Measurements from ENCODE around the gene APOBEC3B. TPM values are rescaled to one million over a fixed set of nuclear protein-coding genes. Genes with fewer than 3 reads are reported as not detected.

The APOBEC3B gene
- total RNA-seq, 1 donor from 2014 or later: 0.52 TPM

- Histone ChIP-seq H3K36me3 (no peaks in the 10 kb centered on the region), H3K27me3 (no peaks in the 10 kb centered on the region), H3K9me3 (no peaks in the 10 kb centered on the region), H3K4me3 (no peak overlapping the region), H3K4me1 (no peaks in the 10 kb centered on the region), H3K27ac (no peak overlapping the region)
- DNase-seq: no peak
- TF ChIP-seq CTCF (IDR thresholded peaks at IDR 0.05): no peak
- intact Hi-C loops (cut with DNase I): no loop called here
- ATAC-seq: peak; percentile 89
Measured at GRCh38 chr22:38967451-38968450, 14.4 kb upstream of the APOBEC3B start.

- Histone ChIP-seq H3K27me3 (no peaks in the 10 kb centered on the region), H3K4me1 (no peaks in the 10 kb centered on the region), H3K9me3 (no peaks in the 10 kb centered on the region), H3K36me3 (no peaks in the 10 kb centered on the region), H3K4me3 (no peak overlapping the region), H3K27ac (no peak overlapping the region)
- TF ChIP-seq CTCF (IDR thresholded peaks at IDR 0.05): no peak
- DNase-seq: no peak
- no peak for ATAC-seq
- intact Hi-C loops (cut with DNase I): no loop called here
Measured at GRCh38 chr22:38968801-38969200, 13.3 kb upstream of the APOBEC3B start.

GRCh38 chr22:38970551-38970950 lies 11.6 kb upstream of the APOBEC3B start:
- H3K4me1 ChIP-seq: no peaks in the 10 kb centered on the region
- ATAC-seq: no peak
- no peak for TF ChIP-seq CTCF (IDR thresholded peaks at IDR 0.05)
- no peaks in the 10 kb centered on the region for H3K36me3 ChIP-seq
- no peak overlapping the region for H3K27ac ChIP-seq
- no peaks in the 10 kb centered on the region for H3K27me3 ChIP-seq
- H3K4me3 ChIP-seq: no peak overlapping the region
- no peaks in the 10 kb centered on the region for H3K9me3 ChIP-seq
- intact Hi-C loops (cut with DNase I): no loop called here
- no peak for DNase-seq

- Histone ChIP-seq H3K4me3 (no peak overlapping the region), H3K27ac (no peak overlapping the region), H3K4me1 (no peaks in the 10 kb centered on the region), H3K9me3 (no peaks in the 10 kb centered on the region), H3K36me3 (no peaks in the 10 kb centered on the region), H3K27me3 (no peaks in the 10 kb centered on the region)
- ATAC-seq: no peak
- intact Hi-C loops (cut with DNase I): no loop called here
- no peak for TF ChIP-seq CTCF (IDR thresholded peaks at IDR 0.05)
- no peak for DNase-seq
Measured at GRCh38 chr22:38971202-38971601, 10.9 kb upstream of the APOBEC3B start.

GRCh38 chr22:38971791-38972190 lies 10.4 kb upstream of the APOBEC3B start:
- no peak overlapping the region for H3K27ac ChIP-seq
- no peaks in the 10 kb centered on the region for H3K36me3 ChIP-seq
- intact Hi-C loops (cut with DNase I): no loop called here
- no peaks in the 10 kb centered on the region for H3K27me3 ChIP-seq
- no peak for TF ChIP-seq CTCF (IDR thresholded peaks at IDR 0.05)
- no peak for ATAC-seq
- no peak overlapping the region for H3K4me3 ChIP-seq
- H3K9me3 ChIP-seq: no peaks in the 10 kb centered on the region
- no peaks in the 10 kb centered on the region for H3K4me1 ChIP-seq
- no peak for DNase-seq
